Measurements from ENCODE around the gene RNF167. TPM values are rescaled to one million over a fixed set of nuclear protein-coding genes. Genes with fewer than 3 reads are reported as not detected.

The RNF167 gene
- total RNA-seq, 1 experiment from 2014 or later: 105 TPM

- no peak overlapping the region; the same call in 1 of the 2 replicates for H3K27ac ChIP-seq (ENCODE audit: low read depth, low read length)
- H3K4me3 ChIP-seq (replicated peaks in 1 of 2; ENCODE audit: low read depth in 1 of 2, low read length in 2 of 2): no peak overlapping the region
- DNase-seq (ENCODE audit: low read depth, low spot score): peak; percentile 75
- intact Hi-C loops (cut with micrococcal nuclease): loop anchor here (1.0 to 2.0 kb wide), 3 partner anchors 58 to 153 kb away; partner anchors contain the start of genes CAMTA2 and SPAG7
- CTCF ChIA-PET: interaction anchor here (0.6 to 3.0 kb wide), 12 partner anchors 8 to 177 kb away, joined by 3 to 15 read pairs (median 4); partner anchors contain the start of genes MED11, RNF167, SLC25A11 and SPAG7
- H3K27me3 ChIP-seq (ENCODE audit: insufficient read depth, low read length): no peaks in the 10 kb centered on the region
- H3K9me2 ChIP-seq (ENCODE audit: insufficient read depth): no peaks in the 10 kb centered on the region
- peak; percentile 98 for ATAC-seq
- TF ChIP-seq CEBPB (IDR thresholded peaks at IDR 0.05; ENCODE audit: low read depth) (no peak), JUND (IDR thresholded peaks at IDR 0.05) (no peak), EGR1 (IDR thresholded peaks at IDR 0.05; ENCODE audit: low read depth) (no peak), POLR2AphosphoS5 (IDR thresholded peaks at IDR 0.05; ENCODE audit: low read depth, low read length) (no peak), REST (IDR thresholded peaks at IDR 0.05; ENCODE audit: low read depth) (no peak), ZFX (IDR thresholded peaks at IDR 0.05) (no peak), ELF1 (IDR thresholded peaks at IDR 0.05; ENCODE audit: borderline replicate concordance, low read depth) (no peak), ZBTB33 (IDR thresholded peaks at IDR 0.05; ENCODE audit: extremely low read depth, insufficient replicate concordance, low read length) (no peak), FOSL1 (IDR thresholded peaks at IDR 0.05; ENCODE audit: low read depth) (no peak), EZH2 (IDR thresholded peaks at IDR 0.05) (no peak), CBX3 (IDR thresholded peaks at IDR 0.05; ENCODE audit: low read depth) (no peak), YY1 (IDR thresholded peaks at IDR 0.05; ENCODE audit: extremely low read depth, insufficient replicate concordance, low read depth, low read length) (peak; percentile 54), TCF7L2 (IDR thresholded peaks at IDR 0.05; ENCODE audit: borderline replicate concordance, extremely low read depth, insufficient read depth, insufficient read length) (peak; percentile 41), SRF (IDR thresholded peaks at IDR 0.05; ENCODE audit: low read depth) (no peak), RAD21 (IDR thresholded peaks at IDR 0.05; ENCODE audit: low read depth) (peak; percentile 96)
- TF ChIP-seq, protein P1, sequence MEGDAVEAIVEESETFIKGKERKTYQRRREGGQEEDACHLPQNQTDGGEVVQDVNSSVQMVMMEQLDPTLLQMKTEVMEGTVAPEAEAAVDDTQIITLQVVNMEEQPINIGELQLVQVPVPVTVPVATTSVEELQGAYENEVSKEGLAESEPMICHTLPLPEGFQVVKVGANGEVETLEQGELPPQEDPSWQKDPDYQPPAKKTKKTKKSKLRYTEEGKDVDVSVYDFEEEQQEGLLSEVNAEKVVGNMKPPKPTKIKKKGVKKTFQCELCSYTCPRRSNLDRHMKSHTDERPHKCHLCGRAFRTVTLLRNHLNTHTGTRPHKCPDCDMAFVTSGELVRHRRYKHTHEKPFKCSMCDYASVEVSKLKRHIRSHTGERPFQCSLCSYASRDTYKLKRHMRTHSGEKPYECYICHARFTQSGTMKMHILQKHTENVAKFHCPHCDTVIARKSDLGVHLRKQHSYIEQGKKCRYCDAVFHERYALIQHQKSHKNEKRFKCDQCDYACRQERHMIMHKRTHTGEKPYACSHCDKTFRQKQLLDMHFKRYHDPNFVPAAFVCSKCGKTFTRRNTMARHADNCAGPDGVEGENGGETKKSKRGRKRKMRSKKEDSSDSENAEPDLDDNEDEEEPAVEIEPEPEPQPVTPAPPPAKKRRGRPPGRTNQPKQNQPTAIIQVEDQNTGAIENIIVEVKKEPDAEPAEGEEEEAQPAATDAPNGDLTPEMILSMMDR (IDR thresholded peaks at IDR 0.05 in 2 of 3, conservative IDR thresholded peaks at IDR 0.05 in 1 of 3; ENCODE audit: borderline replicate concordance in 1 of 3, insufficient read depth in 1 of 3, low read depth in 2 of 3, low read length in 2 of 3): peak; percentile 77 to 90 (median 88)
- H3K36me3 ChIP-seq (ENCODE audit: control insufficient read depth in 1 of 2, insufficient read depth in 2 of 2, low read length in 2 of 2): no peaks in the 10 kb centered on the region
- no peak overlapping the region for H3K9ac ChIP-seq (ENCODE audit: low read length)
- no peaks in the 10 kb centered on the region for H3K79me2 ChIP-seq (ENCODE audit: insufficient read depth, low read length)
- BruUV-seq (replicated peaks): no TSS peak
- H3K4me1 ChIP-seq (ENCODE audit: control insufficient read depth in 1 of 2, insufficient read depth in 2 of 2, low read length in 2 of 2): peaks cover 5 to 18% of the 10 kb centered on the region in 2 experiments
- H3K4me2 ChIP-seq (ENCODE audit: low read length): peak overlapping the region; percentile 46
- POLR2A ChIA-PET: interaction anchor here (0.8 to 1.7 kb wide), 5 partner anchors 31 to 119 kb away, joined by 3 to 6 read pairs (median 4); partner anchors contain the start of genes CAMTA2, RNF167 and SPAG7
- H3K9me3 ChIP-seq (ENCODE audit: control insufficient read depth in 1 of 2, insufficient read depth in 1 of 2, low read depth in 1 of 2, low read length in 2 of 2): no peaks in the 10 kb centered on the region
- RAD21 ChIA-PET (ENCODE audit: low non-redundant PET in 1 of 2, low total read pairs in 2 of 2, uncharacterized antibody in 2 of 2, unreplicated experiment in 2 of 2): interaction anchor here (1.2 to 1.8 kb wide), 4 partner anchors 31 to 155 kb away, joined by 3 to 9 read pairs (median 8); partner anchors contain the start of genes RNF167 (in 1 of the 2), SLC25A11 (in 1 of the 2) and SPAG7 (in 1 of the 2)
- H2AFZ ChIP-seq (ENCODE audit: low read depth, low read length, poor library complexity, severe bottlenecking): no peak overlapping the region
- H4K20me1 ChIP-seq (ENCODE audit: insufficient read depth): no peaks in the 10 kb centered on the region
Observed at GRCh38 chr17:4908711-4909496, 31.2 kb upstream of the RNF167 start.
